Measurements from ENCODE around the gene KLHL34.

The KLHL34 gene, protein sequence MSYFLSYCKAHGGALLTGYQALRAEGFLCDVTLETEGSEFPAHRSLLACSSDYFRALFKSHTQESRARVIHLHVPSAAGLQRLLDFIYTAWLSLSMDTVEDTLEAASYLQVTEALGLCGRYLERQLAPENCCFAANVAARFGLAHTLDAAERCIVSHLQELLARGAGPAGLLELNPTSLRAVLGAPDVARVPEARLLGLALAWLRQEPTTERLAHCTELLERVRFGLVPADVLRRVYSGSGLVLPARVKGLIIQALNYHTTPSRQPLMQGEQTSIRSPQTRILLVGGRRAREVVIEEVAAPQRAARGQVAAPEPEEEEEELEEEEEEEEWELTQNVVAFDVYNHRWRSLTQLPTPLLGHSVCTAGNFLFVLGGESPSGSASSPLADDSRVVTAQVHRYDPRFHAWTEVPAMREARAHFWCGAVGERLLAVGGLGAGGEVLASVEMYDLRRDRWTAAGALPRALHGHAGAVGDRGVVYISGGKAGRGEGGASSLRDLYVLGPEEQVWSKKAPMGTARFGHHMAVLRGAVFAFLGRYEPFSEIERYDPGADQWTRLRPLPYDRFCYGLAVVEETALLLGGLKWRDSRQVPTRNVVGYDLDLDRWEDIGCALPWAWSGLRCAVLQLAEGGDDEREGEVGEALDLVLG

DNA sequence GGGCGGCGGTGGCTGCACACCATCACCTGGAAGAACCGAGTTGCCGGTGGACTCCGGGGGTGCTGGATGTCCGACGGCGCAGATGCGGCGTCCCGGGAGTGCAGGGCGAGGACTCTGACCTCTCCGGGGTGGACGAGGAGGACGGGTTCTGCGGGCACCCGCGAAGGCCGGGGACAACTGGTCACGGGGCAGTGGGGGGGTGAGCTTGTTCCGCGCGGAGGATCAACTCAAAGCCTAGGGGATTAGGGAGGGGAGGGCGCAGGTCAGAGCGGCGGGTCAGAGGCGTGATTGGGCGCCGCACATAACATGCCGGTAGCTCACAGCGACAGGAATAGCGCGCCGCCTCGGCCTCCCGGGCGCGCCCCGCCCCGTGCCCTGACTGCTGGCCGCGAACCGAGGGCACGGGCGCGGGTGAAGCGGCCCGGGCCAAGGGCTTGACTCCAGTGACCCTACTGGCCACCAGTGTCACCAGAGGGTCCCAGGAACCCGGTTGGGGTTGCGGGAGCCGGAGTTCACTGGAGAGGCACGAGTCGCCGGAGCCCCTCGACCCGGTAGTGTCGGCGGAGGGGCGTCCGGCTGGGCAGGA lies at the start of gene KLHL34:
Gene KLHL34 (minus strand): TSS at position 179 of the 586 bp plus-strand sequence. CDS start 542 bp downstream, outside the sequence.
- TF ChIP-seq, protein P1, sequence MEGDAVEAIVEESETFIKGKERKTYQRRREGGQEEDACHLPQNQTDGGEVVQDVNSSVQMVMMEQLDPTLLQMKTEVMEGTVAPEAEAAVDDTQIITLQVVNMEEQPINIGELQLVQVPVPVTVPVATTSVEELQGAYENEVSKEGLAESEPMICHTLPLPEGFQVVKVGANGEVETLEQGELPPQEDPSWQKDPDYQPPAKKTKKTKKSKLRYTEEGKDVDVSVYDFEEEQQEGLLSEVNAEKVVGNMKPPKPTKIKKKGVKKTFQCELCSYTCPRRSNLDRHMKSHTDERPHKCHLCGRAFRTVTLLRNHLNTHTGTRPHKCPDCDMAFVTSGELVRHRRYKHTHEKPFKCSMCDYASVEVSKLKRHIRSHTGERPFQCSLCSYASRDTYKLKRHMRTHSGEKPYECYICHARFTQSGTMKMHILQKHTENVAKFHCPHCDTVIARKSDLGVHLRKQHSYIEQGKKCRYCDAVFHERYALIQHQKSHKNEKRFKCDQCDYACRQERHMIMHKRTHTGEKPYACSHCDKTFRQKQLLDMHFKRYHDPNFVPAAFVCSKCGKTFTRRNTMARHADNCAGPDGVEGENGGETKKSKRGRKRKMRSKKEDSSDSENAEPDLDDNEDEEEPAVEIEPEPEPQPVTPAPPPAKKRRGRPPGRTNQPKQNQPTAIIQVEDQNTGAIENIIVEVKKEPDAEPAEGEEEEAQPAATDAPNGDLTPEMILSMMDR (IDR thresholded peaks at IDR 0.05; ENCODE audit: low read depth, low read length), result no peak
- no peak for DNase-seq (ENCODE audit: extremely low read depth, low read depth)

DNA sequence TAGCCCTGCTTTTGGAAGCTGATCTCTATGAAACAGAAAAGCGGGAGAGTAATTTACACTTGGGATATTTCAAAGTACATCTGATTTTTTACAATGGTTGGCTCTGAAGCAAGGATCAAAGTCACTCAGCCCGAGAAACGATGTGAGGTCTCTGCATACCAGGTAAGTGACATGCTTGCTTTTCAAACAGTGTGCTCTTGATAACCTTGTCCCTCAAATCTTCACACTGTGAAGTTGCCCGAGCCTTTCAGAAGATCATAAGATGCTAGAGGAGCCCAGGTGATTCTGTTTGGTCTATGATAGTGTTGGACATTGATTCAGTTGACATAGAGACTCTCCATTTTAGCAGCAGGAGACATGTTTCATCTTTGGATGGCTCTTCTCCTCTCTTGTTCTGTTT lies 47.1 kb upstream of the KLHL34 start:
- TF ChIP-seq, protein P1 (IDR thresholded peaks at IDR 0.05; ENCODE audit: low read depth, low read length), result no peak

DNA sequence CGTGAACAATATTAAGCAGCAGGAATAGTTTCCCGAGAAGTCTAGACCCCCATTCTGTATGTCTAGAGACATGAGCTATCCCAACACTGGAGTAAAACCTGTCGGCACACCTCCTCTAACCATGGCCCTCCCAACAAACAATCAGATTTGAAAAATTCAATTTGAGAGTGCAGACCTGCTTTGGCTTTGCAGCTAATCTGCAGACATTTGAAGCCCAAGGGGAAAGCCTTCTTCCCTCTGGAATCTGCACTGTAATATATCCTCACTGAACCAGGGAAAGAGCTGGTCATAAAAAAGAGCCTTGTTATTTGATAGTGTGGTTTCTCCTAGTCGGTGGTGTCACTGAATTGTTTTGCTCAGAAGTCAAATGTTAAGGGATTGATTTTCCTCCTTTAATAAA lies 44.6 kb upstream of the KLHL34 start:
- no peak for DNase-seq (ENCODE audit: extremely low read depth, low read depth)
- TF ChIP-seq, protein P1 (IDR thresholded peaks at IDR 0.05; ENCODE audit: low read depth, low read length), result no peak

More for the DNA sequence above, 47.1 kb upstream of the KLHL34 start:
- DNase-seq (ENCODE audit: extremely low read depth, low read depth), result no peak

DNA sequence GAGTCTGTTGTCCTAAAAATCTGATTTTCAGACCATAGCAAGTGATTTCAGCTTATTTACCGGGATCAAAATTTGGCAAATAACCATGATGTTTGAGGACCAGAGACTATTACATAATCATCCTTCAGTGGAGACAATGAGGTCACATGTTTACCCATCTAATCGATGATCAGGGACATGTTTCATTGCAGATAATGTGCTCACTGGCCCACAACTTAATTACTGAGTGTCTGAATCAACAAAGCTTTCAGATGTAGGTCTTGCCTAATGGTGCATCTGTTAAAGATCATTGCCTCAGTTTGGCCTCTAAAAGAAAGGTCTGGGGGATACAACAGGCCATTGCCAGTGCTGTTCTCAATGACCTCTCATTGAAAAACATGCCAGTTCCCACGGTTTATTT lies 42.8 kb upstream of the KLHL34 start:
- TF ChIP-seq, protein P1 (IDR thresholded peaks at IDR 0.05; ENCODE audit: low read depth, low read length), result no peak
- DNase-seq (ENCODE audit: extremely low read depth, low read depth), result no peak

DNA sequence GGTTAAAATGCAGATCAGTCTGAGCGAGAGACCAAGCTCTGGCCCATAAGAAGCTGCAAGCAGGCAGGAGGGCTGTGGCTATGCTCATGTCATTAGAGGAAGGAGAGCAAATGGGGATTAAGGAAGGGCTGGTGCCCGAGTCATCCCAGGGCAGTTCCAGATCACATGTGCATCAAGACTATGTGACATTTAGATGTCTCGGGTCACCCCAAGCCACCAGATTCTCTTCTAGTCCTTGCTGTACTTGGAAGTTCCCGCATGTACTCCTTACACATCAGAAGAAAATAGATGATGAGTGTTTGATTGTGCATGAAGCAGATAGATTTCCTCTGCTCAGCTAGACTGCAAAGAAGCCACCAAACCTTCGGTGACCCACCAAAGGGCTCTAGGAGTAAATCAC lies 42.1 kb upstream of the KLHL34 start:
- TF ChIP-seq, protein P1 (IDR thresholded peaks at IDR 0.05; ENCODE audit: low read depth, low read length), result no peak
- DNase-seq (ENCODE audit: extremely low read depth, low read depth), result no peak

DNA sequence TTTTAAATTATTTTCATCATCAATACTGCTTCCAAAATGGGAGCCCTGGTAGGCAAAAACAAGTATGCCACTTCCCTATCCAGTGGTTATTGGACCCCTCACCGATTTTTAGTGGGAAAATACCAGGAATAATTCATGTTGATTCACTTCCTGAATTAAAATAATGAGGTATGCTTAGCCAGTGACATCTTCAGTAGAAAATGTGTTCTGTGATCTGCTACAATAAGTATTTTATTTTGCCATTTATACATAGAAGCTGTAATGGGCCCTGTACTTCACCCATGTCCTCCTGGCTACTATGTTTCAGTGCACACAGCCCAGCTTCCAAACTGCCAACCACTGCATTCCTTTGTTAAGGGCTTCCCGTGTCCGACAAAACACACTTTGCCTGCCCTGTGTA lies 41.0 kb upstream of the KLHL34 start:
- TF ChIP-seq, protein P1 (IDR thresholded peaks at IDR 0.05; ENCODE audit: low read depth, low read length), result no peak
- DNase-seq (ENCODE audit: extremely low read depth, low read depth), result no peak

DNA sequence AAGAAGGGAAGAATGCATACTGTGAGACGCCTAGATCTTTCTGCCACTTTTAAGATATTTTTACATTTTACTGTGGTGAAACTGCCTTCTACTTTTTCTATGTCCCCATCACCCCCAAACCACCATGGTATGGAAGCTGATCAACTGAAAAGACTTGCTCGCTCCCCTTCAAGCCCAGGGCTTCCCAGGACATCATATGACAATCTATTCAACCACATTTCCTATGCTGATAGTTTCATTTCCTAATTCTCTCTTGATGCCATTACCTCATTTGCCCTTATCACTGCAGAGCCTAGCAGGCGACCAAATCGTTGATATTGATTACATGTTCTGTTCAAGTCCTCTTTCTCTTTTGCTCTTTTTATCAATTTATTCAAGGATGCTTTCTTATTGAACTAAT lies 40.1 kb upstream of the KLHL34 start:
- TF ChIP-seq, protein P1 (IDR thresholded peaks at IDR 0.05; ENCODE audit: low read depth, low read length), result no peak
- no peak for DNase-seq (ENCODE audit: extremely low read depth, low read depth)

Data from AG09319 (cell line).